Measurements from ENCODE around the gene SND1.

DNA sequence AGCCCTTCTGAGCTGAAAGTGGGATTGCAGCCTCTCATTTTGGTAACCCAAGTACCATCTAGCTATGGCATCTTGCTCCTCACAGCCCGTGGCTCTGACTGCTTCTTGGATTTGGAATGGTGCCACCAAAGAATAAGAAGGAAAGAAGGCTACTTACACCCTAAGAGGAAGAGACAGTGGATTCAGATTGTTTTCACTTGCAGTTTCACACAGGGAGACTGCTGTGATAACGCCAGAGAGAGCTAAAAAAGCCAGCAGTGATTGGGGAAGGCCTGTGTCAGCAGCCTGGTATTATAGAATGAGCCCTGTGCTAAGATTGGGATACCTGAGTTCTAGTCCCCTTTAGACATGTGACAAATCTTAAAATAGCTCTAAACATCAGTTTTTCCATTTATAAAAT, 382.8 kb downstream of the SND1 start:
- TF ChIP-seq EZH2 (IDR thresholded peaks at IDR 0.05) (no peak), POLR2AphosphoS5 (IDR thresholded peaks at IDR 0.05; ENCODE audit: borderline replicate concordance, low read depth, low read length) (no peak), FOXP2 (optimal IDR thresholded peaks at IDR 0.05; ENCODE audit: control extremely low read depth, extremely low read length, insufficient read depth) (no peak)
